Fibroblast of the aortic adventitia (primary cell): ENCODE data around the gene EIF4E2. TPM values are rescaled to one million over a fixed set of nuclear protein-coding genes. Genes with fewer than 3 reads are reported as not detected.

ENCODE experiments used
- DNase-seq: peaks from one replicate; pipeline ENCODE4 v3.0.0-alpha.2; 2010; ENCODE audit warnings: low read depth
- H3K4me3 ChIP-seq: 2 replicates; pipeline ENCODE4 v1.5.1; 2011; ENCODE audit warnings: low read depth, mild to moderate bottlenecking, control low read depth, low read length, moderate library complexity
- CTCF ChIP-seq: IDR thresholded peaks from 2 replicates; pipeline ENCODE4 v1.5.1; 2011; ENCODE audit warnings: mild to moderate bottlenecking, low read length, control low read depth, inconsistent platforms; ENCODE audit not compliant: insufficient read depth
- total RNA-seq: library from RNA; depleted of rRNA; stranded (reverse); fragments of >200 nt; gene quantifications from 2 replicates; pipeline ENCODE4 v1.2.3, GENCODE V29; 2012; ENCODE audit warnings: low replicate concordance

The EIF4E2 gene
- total RNA-seq, 1 donor = 72.6 TPM

DNA sequence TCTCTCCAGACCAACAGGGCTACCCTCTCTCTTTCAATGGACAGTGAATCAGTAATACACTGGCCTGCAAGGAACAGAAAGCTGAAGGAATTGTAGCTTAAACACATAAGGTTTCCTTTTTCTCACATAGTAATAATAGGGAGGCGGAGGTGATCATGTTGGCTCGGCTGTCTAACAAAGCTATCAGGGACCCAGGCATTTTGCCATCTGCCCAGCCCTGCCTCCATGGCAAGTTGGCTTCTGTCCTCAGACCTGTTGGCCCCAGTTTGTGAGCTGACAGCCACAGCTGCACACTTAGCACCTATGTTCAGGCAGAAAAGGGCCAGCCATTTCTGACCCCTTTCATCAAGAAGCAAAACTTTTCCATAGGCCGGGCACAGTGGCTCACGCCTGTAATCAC is 13.0 kb upstream of the EIF4E2 start:
- no peak for TF ChIP-seq CTCF
- DNase-seq = no peak
- H3K4me3 ChIP-seq = no peak overlapping the region

- no peak for TF ChIP-seq CTCF
- no peak overlapping the region for H3K4me3 ChIP-seq
- no peak for DNase-seq
Observed at GRCh38 chr2:232538671-232539070, 11.8 kb upstream of the EIF4E2 start.

DNA sequence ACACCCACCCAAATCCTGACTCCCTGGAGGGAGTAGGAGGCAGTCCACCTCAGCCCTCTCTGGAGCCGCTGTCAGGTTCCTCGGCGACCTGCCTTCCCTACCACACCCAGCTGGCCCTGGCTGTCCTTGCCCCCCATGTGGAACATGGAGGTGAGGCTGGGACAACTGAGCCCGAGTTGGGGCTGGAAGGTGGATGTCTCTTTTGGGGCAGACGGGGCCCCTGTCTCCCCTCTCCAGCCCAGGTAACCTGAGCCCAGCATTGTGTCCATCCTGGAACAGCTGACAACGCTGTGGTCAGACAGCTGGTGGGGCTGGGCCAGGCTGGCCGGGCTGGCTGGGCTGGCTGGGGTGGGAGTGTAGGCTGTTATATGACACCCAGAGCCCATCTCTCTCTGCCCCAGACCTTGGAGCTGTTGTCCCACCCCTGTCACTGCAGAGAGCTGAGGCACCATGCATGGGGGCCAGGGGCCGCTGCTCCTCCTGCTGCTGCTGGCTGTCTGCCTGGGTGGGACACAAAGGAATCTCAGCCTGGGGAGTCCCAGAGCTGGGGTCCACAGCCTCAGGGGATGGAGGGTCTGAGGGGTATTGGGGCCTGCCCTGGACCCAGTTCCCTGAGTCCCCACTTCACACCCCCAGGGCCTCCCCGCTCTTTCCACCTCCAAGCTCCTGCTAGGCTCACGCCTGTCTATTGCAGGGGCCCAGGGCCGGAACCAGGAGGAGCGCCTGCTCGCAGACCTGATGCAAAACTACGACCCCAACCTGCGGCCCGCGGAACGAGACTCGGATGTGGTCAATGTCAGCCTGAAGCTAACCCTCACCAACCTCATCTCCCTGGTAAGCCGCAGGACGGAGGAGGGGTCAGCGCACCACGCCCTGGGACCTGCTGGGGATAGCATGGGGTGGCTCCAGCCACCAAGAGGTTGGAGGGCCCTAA is 10.9 kb upstream of the EIF4E2 start, which contains the start of gene CHRNG:
Gene CHRNG (plus strand): TSS at position 395 of the 934 bp plus-strand sequence. CDS start 56 bp downstream, at position 451.
- TF ChIP-seq CTCF = no peak
- no peak for DNase-seq
- H3K4me3 ChIP-seq = no peak within 1 kb of the TSS

DNA sequence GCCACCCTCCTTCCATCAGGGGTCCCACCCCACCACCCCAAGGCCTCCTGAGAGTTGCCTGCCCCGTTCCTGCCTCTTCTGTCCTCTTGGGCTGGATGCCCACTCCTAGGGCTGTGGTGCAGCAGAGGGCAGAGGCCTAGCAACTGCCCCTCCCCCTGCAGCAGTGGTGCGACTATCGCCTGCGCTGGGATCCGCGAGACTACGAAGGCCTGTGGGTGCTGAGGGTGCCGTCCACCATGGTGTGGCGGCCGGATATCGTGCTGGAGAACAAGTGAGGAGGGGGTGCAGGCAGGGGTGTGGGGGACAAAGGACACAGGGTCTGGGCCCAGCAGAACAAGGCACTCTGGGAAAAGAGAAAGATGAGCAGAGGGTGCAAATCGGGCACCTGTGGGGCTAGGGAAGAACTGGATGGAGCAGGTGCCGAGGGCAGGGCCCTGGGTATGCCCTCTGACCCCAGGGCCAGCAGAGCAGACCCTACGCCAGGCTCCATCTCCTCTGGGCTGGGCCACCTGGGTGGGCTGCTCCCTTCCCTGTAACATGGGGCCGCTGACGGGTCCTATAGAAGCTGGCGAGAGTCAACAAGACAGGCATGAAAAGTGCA is 9.9 kb upstream of the EIF4E2 start:
- no peak overlapping the region for H3K4me3 ChIP-seq
- TF ChIP-seq CTCF = no peak
- no peak for DNase-seq

DNA sequence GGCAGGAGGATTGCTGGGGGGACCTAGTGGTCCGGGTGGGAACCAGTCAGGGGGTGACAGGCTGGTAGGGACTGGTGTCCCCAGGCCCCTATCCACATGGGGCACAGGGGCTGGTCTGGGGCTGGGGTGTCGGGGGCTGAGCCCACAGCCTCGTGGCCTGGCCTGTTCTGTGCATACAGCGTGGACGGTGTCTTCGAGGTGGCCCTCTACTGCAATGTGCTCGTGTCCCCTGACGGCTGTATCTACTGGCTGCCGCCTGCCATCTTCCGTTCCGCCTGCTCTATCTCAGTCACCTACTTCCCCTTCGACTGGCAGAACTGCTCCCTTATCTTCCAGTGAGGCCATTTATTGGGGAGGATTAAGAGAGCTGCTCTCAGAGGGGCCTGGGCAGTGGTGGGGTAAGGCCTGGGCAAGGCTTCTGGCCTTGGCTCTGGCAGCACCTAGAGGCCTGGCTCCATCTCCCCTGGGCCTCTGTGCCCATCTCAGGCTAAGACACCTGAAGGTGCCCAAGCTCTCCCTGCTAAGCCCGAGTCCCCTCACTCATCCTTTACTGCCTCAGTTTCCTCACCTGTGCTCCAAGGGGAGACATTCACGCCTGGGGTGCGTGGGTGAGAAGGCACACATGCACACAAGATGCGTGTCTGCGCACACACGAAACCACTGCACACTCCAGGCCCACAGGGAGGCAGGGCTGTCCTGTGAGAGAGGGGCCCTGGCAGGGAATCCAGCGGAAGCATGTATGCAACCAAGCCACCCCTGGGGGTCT is 9.1 kb upstream of the EIF4E2 start:
- no peak overlapping the region for H3K4me3 ChIP-seq
- TF ChIP-seq CTCF = no peak
- no peak for DNase-seq

DNA sequence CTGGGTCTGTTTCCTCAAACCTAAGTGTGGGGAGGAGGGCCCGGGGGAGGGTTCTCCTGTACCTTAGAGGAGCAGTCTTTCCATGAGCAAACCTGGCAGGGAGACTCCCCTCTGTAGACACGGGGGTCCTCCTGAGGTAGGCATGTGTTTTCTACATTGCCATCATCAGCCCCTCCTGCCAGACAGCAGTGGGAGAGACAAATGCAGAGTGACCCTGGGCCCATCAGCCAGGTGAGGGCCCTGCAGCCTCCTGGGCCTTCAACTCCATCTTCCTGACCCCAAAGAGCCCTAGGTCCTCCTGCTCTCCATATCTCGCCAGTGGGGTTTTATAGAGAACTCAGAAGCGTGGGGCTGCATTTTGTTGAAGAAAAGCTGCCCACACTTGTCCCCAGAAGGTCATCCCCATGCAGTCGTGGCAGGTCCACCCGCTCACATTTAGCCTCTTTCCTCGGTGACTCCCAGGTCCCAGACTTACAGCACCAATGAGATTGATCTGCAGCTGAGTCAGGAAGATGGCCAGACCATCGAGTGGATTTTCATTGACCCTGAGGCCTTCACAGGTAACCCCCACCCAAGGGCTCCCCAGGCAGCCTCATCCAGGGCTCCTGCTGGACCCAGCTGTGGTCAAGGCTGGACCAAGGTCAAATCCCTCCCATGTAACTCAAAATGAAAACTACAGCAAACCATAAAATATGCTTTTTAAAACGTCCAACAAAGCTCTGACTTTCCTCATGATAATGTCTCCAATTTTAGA is 8.4 kb upstream of the EIF4E2 start:
- DNase-seq = no peak
- no peak for TF ChIP-seq CTCF
- H3K4me3 ChIP-seq = no peak overlapping the region
